Kidney tubule cell (primary cell): Measurements from ENCODE around the gene PNPO.
"Not testable (repeated sequence)": the region's sequence is repeated elsewhere in the genome, so short reads cannot be mapped to it uniquely, and the experiment has no call there.

Experiments
- DNase-seq: peaks from one replicate; pipeline ENCODE4 v3.0.0-alpha.2; 2018; ENCODE audit warnings: low spot score

Gene PNPO

GRCh38 chr17:47918006-47918405, 23.4 kb upstream of the PNPO start:
- DNase-seq = no peak

- DNase-seq = no peak
These were observed 22.4 kb upstream of the PNPO start for GRCh38 chr17:47918991-47919390.

GRCh38 chr17:47919889-47920288, 21.5 kb upstream of the PNPO start:
- DNase-seq = not testable (repeated sequence)

- DNase-seq = no peak
These were observed 16.3 kb upstream of the PNPO start for GRCh38 chr17:47924785-47925677.

GRCh38 chr17:47925678-47925988, 15.7 kb upstream of the PNPO start:
- no peak for DNase-seq

GRCh38 chr17:47927821-47928400, 13.5 kb upstream of the PNPO start:
- no peak for DNase-seq

GRCh38 chr17:47928415-47928814, 13.0 kb upstream of the PNPO start:
- DNase-seq = no peak

GRCh38 chr17:47929218-47930000, 12.0 kb upstream of the PNPO start:
- DNase-seq = no peak

- DNase-seq = no peak
These were observed 9.5 kb upstream of the PNPO start for GRCh38 chr17:47931848-47932247.

- peak; percentile 88 for DNase-seq
These were observed 6.5 kb upstream of the PNPO start for GRCh38 chr17:47934856-47935255.

GRCh38 chr17:47935468-47935867, 5.9 kb upstream of the PNPO start:
- not testable (repeated sequence) for DNase-seq

- peak; percentile 83 for DNase-seq
These were observed 5.4 kb upstream of the PNPO start for GRCh38 chr17:47935961-47936360.

- no peak for DNase-seq
These were observed 3.4 kb upstream of the PNPO start for GRCh38 chr17:47937941-47938340.

- DNase-seq = no peak
These were observed 732 bp downstream of the PNPO start for GRCh38 chr17:47942096-47942510.

- DNase-seq = no peak
These were observed 1.2 kb downstream of the PNPO start for GRCh38 chr17:47942568-47942967.

- DNase-seq = no peak
These were observed 3.7 kb downstream of the PNPO start for GRCh38 chr17:47945080-47945479.

GRCh38 chr17:47945529-47946508, 4.4 kb downstream of the PNPO start:
- DNase-seq = peak; percentile 64

- no peak for DNase-seq
These were observed 5.1 kb downstream of the PNPO start for GRCh38 chr17:47946516-47946915.

- peak; percentile 96 for DNase-seq
These were observed 5.6 kb downstream of the PNPO start for GRCh38 chr17:47946929-47947397.

- peak; percentile 90 for DNase-seq
These were observed 7.4 kb downstream of the PNPO start for GRCh38 chr17:47948706-47949196.

GRCh38 chr17:47949197-47949759, 7.9 kb downstream of the PNPO start:
- peak; percentile 89 for DNase-seq
